HuH-7.5 (cell line): ENCODE measurements around the gene ARHGAP11B.
"Not testable (repeated sequence)": the region's sequence is repeated elsewhere in the genome, so short reads cannot be mapped to it uniquely, and the experiment has no call there.

Experiments used
- DNase-seq: peaks from one replicate; pipeline ENCODE4 v3.0.0; 2011; ENCODE audit warnings: low spot score

ARHGAP11B gene

DNA sequence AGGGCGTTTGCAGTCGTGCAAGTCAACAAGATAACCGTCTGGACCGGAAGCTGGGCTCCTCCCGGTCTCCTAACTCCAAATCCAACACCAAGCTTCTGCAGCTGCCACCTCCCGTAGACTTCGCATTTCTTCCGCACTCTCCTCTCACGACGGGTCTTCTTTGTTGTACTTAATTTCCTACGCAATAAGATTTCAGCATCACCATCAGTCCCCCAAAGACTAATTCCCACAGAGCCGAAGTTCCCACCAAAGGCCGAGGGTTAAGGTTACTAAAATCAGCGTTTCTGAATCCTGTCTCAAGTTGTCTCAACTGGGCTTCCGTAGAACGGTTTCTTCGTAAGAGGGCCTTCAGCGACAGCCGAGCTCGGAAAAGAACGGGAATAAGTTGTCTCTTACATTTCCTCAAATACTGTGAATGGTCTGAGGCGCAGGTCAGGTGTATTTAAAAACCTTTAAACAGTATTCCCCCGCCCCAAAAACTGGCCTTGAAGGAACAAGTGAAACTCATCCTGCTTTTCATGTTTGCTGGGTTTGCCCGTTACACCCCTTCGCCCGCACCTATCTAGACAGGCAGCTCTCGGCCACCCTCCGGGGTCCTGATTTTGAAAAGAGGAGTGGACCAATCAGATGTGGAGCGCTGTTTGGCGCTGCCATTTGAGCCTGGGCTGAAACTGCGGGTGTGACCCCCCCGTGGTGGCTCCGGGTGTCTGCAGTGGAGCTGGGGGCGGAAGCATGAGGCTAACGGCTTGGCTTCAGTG lies at the start of gene ARHGAP11B:
Gene ARHGAP11B, plus strand, starts transcription at position 693 of the 758 bp plus-strand sequence.
- peak; percentile 44 for DNase-seq

DNA sequence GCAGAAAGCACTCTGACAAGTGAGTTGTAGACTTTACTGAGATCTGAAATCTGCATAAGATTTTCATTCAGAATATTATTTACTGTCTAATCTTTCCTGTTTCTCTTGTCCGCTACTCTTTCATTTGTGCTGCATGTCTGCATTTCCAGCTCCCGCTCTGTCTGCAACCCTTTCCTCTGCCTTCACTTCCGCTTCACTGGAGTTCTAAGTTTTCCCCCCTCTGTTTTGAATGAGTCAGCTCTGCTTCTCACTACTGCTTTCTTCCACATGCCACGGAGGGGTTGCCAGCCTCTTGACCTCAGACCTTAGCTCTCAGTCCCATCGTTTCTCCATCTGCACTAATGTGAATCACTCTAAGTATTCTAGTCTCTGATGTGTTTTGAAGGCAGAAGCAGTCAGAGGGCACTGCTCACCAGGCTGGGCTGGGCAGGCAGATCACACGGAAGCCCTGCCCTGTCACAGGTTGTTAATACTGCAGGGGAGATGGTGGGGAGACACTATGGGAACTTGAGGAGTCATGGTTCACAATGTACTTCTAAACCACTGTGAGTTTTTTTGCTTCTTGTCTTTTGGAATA lies 46.4 kb upstream of the ARHGAP11B start:
- not testable (repeated sequence) for DNase-seq

DNA sequence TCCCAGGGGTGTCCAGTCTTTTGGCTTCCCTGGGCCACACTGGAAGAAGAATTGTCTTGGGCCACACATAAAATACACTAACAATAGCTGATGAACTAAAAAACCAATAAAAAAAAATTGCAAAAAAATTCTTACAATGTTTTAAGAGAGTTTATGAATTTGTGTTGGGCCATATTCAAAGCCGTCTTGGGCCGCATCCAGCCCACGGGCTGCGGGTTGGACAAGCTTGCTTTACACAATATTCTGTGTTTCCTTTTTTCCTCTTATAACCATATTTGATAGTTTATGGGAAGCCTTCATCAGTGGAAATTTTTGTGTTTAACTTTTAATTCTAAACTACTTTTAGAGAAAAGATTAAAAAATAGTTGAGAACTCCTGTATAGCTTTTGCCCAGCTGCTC lies 45.2 kb upstream of the ARHGAP11B start:
- not testable (repeated sequence) for DNase-seq

DNA sequence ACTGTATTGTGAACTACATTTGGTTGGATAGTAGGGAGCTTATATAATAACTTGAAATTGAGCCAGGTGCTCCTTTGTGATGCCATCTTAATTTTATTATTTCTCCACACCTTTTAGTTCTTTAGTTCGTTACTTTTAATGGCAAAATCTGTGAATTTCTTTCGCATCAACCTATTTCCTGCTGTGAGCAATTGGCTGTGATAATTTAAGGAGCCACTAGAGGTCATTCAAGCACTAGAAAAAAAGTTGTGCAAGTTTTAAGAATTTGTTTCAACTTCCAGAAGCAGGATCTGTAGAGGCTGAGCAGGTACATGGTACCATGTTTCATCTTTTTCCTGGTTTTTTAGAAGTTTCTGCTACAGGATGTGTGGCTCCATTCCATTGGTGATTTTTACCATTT lies 27.0 kb upstream of the ARHGAP11B start:
- not testable (repeated sequence) for DNase-seq

DNA sequence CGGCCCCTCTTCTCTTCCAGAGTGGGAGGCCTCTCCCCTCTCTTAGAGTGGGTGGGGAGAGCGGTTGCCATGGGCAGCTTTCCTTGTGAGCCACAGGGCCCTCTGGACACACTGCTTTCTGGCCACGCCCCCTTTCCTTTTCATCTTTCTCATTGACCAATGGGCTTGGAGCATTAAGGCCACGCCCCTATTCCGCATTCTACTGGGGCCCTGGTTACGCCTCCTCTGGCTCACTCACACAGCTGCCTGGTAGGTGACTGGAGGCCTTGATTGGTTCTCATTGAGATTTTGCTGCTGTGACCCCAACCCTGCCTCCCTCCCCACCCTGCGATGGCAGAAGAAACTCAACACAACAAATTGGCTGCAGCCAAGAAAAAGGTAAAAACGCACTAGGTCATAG lies 22.1 kb upstream of the ARHGAP11B start, which contains the start of gene GOLGA8H:
Gene GOLGA8H, plus strand, starts transcription at position 233 of the 400 bp plus-strand sequence. Its CDS starts 98 bp downstream, at position 331.
- not testable (repeated sequence) for DNase-seq

DNA sequence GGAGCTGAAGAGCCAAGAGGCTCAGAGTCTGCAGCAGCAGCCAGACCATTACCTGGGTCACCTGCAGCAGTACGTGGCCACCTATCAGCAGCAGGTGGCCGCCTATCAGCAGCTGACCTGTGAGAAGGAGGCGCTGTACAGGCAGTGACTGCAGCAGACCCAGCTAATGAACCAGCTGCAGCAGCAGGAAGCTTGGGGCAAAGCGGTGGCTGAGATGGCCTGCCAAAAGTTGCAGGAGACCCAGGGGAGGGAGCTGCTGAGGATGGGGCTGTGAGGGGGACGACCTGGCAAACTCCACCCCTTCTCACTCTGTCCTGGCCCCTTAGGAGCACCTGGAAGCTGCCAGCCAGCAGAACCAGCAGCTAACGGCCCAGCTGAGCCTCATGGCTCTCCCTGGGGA lies 13.7 kb upstream of the ARHGAP11B start:
- not testable (repeated sequence) for DNase-seq

DNA sequence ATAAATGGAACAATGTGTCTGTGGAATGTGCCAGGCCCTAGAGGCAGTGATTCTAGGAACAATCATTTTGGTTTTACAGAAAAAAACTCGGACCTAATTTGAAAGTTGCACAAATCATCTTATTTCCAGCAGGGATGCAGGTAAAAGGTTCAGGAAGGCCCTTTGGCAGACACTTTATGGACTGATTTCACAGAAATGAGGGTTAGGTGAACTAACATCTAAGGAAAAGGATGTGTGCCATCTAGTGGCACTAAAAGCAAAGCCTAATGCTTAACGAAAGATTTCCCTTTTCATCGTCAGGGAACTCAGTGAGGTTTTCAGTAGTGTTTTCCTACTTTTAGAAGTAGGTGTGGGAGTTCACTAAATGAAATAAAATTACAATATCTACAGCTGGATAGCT lies 4.6 kb upstream of the ARHGAP11B start:
- not testable (repeated sequence) for DNase-seq

DNA sequence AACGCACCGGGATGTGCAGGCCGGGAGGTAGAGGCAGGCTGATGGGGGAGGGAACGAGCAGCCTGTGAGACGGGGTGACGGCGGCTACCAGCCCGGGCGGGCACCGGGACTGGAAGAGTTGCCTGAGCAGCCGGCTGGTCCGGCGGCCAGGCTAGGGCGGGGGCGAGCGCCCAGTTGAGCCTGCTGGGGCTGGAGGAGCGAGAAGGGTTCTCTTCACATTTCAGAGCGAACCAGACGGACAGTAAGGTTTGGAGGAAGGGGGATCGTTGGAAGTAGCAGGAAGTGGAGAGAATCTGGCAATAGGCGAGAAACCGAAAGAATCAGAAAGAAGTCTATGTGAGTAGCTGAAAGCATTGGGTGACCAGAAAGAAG lies 252 bp downstream of the ARHGAP11B start:
- not testable (repeated sequence) for DNase-seq

DNA sequence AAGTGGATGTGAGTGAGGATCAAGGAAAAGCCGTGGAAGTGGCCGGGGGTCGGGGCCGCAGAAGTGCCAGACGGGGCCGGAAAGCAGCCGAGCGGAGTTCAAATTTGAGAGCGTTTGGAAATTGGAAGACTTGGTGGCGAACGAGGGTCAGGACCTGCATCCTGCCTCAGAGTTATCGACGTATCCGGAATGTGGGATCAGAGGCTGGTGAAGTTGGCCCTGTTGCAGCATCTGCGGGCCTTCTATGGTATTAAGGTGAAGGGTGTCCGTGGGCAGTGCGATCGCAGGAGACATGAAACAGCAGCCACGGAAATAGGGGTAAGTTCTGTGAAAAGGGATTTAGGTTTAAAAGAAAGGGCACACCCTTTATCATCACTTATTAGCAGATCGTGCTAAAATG lies 704 bp downstream of the ARHGAP11B start:
- not testable (repeated sequence) for DNase-seq

DNA sequence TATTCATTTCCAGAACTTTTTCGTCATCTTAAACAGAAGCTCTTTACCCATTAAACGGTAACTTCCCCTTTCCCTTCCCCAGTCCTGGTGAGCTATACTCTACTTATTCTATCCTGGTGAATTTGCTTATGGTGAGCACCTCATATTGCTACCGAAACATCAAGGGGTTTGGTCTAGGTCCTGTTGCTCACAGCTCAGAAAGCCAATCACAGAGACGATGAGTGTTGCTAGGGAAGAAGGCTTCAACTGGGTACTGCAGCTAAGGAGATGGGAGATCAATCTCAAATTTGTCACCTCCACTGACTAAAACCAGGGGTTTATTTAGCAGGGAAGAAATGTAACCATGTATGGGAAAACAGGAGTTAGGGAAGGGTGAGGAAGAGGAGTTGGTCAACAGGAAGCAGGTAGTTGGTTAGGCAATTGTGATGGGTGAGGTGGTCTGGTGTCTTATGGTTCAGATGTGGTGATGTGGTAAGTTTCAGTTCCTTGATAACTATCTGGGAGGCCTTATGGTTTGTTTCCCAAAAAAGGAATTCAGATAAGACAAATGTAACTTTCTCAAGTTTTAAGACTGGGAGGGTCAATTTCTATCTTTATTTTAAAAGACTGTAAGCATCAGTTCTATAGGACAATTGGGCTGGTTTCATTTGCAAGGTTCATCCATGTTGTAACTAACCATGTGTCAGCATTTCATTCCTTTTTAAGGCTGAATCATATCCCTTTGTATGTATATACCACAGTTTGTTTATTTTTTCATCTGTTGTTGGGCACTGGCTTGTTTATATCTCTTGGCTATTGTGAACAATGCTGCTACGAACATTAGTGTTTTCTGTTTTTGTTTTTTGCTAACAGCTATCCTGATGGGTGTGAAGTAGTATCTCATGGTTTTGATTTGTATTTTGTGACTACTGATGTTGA lies 24.3 kb downstream of the ARHGAP11B start:
- DNase-seq, result no peak

DNA sequence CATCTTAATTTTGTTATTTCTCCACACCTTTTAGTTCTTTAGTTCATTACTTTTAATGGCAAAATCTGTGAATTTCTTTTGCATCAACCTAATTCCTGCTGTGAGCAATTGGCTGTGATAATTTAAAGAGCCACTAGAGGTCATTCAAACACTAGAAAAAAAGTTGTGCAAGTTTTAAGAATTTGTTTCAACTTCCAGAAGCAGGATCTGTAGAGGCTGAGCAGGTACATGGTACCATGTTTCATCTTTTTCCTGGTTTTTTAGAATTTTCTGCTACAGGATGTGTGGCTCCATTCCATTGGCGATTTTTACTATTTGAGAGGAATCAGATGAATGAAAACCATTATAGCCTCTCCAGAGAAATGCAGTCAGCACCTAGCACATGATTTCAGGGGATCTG lies 35.2 kb downstream of the ARHGAP11B start:
- not testable (repeated sequence) for DNase-seq

DNA sequence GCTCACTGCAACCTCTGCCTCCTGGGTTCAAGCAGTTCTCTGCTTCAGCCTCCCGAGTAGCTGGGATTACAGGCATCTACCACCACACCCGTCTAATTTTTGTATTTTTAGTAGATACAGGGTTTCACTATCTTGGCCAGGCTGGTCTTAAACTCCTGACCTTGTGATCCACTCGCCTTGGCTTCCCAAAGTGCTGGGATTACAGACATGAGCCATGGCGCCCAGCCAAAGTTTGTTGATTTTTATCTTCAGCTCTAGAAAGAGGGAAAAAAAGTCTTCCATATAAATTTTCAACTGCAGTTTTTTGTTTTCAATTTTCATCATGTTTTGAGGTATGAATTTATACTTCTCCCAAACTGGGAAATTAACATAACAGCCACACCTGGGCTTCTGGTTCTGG lies 43.7 kb downstream of the ARHGAP11B start:
- not testable (repeated sequence) for DNase-seq

DNA sequence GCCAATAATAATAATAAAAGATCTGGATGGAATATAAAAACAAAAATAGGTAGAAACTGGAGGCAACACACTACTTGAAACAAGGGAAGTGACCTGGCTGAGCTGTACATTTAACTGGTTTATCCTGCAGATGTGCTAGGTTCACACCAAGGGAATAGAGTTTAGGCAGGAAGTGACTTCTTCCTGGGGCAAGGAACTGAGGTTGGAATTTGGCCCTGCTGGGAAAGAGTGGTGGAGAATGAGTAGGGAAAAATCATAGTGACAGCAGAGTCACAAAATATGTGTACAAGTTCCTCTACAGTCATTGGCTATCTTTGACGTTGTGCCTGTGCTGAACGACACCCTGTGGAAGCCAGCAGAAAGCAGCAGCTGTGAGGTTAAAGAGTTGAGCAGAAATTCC lies 44.1 kb downstream of the ARHGAP11B start:
- no peak for DNase-seq

DNA sequence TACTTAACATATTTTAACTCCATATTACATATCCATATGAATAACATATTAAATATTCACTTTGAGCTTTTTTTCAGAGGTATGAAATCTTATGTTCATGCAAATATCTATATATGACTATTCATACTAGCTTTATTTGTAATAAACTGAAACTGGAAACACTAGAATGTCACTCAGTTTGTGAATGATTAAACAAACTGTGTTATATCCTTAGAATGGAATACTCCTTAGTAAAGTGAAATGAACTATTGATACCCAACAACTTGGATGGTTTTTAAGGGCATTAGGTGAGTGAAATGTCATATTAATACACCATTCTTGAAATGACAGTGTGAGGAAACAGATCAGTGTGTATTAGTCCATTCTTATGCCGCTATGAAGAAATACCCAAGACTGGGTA lies 45.4 kb downstream of the ARHGAP11B start:
- DNase-seq, result no peak

DNA sequence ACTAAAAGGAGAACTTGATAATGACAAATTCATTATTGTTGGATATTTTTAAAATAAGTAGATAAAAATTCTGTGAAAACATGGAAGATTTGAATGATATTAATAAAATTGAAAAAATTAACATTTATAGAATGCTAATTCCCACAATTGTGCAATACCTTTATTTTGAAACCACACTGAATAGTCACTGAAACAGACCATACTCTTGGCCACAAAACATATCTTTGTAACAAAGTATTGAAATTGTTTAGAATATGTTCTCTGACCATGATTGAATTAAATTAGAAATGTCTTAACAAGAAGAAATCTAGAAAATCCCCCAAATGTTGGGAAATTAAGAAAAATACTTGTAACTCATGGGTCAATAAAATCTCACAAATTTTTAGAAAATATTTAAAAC lies 49.2 kb downstream of the ARHGAP11B start:
- DNase-seq, result no peak

DNA sequence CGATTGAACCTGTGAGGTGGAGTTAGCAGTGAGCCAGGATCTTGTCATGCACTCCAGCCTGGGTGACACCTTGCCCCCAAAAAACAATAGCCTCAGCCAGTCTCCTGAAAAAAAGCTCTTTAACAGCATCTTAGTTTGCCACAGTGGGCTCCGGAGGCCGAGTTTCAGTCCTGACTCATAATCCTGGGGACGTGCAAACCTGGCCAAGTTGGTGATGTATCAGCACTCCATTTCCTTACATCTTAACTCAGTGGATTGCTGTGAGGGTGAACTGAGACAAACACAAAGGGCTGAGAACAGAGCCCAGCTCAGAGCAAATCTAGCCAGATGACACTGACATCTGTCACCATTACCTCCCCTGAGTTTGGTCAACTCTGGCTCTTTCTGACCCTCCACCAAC lies 50.0 kb downstream of the ARHGAP11B start:
- DNase-seq, result not testable (repeated sequence)

DNA sequence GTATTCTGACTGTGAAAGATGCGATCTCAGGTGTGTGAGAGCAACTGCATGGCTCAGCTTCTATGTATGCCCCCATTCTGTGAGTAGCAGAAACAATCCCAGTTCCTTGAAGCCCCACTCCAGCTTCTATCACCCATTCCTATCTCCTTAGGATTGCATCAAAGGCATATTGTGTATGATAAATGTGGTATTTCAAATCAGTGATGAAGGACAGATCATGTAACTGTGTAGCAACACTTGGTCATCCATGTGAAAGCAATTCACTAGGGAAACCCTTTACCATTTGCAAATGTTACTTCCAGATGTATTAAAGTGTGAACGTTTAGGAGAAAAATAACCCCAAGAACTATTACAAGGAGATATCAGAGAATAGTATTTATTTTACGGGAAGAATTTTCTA lies 55.1 kb downstream of the ARHGAP11B start:
- DNase-seq, result not testable (repeated sequence)

DNA sequence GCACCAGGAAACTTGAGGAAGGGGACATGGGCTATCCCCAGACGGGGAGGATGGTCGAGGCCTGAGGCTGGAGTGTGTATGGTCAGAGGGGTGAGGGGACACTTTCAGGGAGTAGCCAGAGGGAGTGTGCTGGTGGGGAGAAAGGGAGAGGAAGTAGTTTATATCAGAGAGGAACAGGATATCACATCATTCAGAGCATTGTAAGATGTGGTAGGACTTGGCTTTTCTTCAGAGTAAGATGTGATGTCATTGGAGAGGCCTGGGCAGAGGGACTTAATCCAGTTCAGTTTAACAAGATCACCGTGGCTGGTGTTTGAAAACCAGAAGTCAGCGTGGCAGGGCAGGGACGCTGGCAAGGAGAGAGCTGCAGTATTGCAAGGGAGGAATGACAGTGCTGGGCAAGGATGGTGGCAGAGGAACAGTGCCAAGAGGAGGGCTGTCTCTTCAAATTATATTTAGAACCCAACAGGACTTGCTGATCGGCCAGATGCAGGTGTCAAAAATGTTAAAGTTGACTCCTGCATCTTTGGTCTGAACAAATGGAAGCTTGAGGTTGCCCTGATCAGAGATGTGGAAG lies 59.9 kb downstream of the ARHGAP11B start:
- DNase-seq, result not testable (repeated sequence)

DNA sequence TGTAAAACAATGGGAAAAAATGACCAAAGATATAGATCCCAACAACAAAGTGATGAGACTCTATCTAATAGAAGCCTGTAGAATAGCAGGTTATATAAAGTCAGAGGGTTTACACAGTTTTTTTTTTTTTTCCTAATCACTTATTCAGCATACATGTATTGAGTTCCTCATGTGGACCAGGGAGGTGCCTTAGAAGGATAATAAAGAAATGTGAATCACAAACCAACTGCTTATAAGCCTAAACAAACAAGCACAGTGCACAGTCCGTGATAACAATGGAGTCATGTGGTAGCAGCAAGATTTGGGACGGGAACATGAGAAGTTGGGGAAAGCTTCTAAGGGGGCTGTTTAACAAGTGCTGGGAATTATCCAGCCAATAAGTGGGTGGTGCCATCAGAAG lies 60.7 kb downstream of the ARHGAP11B start:
- DNase-seq, result not testable (repeated sequence)
